K562 (cell line): ENCODE measurements around the gene VGLL4. TPM values are rescaled to one million over a fixed set of nuclear protein-coding genes. Genes with fewer than 3 reads are reported as not detected.

Experiments
- ARID1B ChIP-seq: fragments of 450-650 bp; IDR thresholded peaks from 2 replicates; pipeline ENCODE4 v1.6.1; 2016; ENCODE audit warnings: antibody characterized with exemption, mild to moderate bottlenecking, inconsistent platforms
- CBFA2T2 ChIP-seq: fragments of 450-650 bp; conservative IDR thresholded peaks from 2 replicates; pipeline ENCODE4 v1.6.1; 2017; ENCODE audit warnings: mild to moderate bottlenecking
- CBFA2T3 ChIP-seq: fragments of 450-650 bp; IDR thresholded peaks from 2 replicates; pipeline ENCODE4 v1.6.1; 2017
- CBX2 ChIP-seq: fragments of 200-600 bp; sonication (generic); IDR thresholded peaks from one replicate; pipeline ENCODE4 v1.6.1; 2012; ENCODE audit warnings: mild to moderate bottlenecking, low read length, inconsistent platforms; ENCODE audit not compliant: insufficient read depth, poor library complexity, severe bottlenecking
- CXXC5 ChIP-seq: fragments of 250-450 bp; sonication (Bioruptor Pico); IDR thresholded peaks from 2 replicates; pipeline ENCODE4 v1.8.0; 2022; ENCODE audit warnings: inconsistent platforms, mild to moderate bottlenecking, moderate library complexity
- DPF2 ChIP-seq: fragments of 450-650 bp; IDR thresholded peaks from 2 replicates; pipeline ENCODE4 v1.6.1; 2016
- EHMT2 ChIP-seq: fragments of 450-650 bp; IDR thresholded peaks from 2 replicates; pipeline ENCODE4 v1.6.1; 2018; ENCODE audit warnings: antibody characterized with exemption
- HDAC3 ChIP-seq: fragments of 450-650 bp; IDR thresholded peaks from 2 replicates; pipeline ENCODE4 v1.6.1; 2018; ENCODE audit warnings: borderline replicate concordance, mild to moderate bottlenecking, moderate library complexity; ENCODE audit not compliant: partially characterized antibody
- HMGN3 ChIP-seq: IDR thresholded peaks from 2 replicates; pipeline ENCODE4 v1.6.1; 2011; ENCODE audit warnings: borderline replicate concordance, low read depth, mild to moderate bottlenecking, mixed read lengths, low read length; ENCODE audit not compliant: insufficient read length; ENCODE audit errors: extremely low read depth
- KDM4B ChIP-seq, 2 experiments: fragments of 450-650 bp in 1 of 2; sonication (generic) in 1 of 2; IDR thresholded peaks; 2 replicates each; pipeline ENCODE4 v1.6.1; 2016 to 2017; ENCODE audit warnings: borderline replicate concordance in 2 of 2, antibody characterized with exemption in 1 of 2, low read depth in 1 of 2, mild to moderate bottlenecking in 1 of 2
- LEF1 ChIP-seq: fragments of 450-650 bp; IDR thresholded peaks from 2 replicates; pipeline ENCODE4 v1.6.1; 2016; ENCODE audit warnings: mild to moderate bottlenecking
- MAZ ChIP-seq, 2 experiments: fragments of 450-650 bp in 1 of 2; sonication (generic) in 1 of 2; formaldehyde crosslinking; IDR thresholded peaks in 1 of 2; conservative IDR thresholded peaks in 1 of 2; 2 replicates each; pipeline versions ENCODE4 v1.4.0 to v1.5.0; 2020; ENCODE audit warnings: mild to moderate bottlenecking in 1 of 2, missing genetic modification reagents in 1 of 2
- SOX6 ChIP-seq: fragments of 450-650 bp; IDR thresholded peaks from 2 replicates; pipeline ENCODE4 v1.6.1; 2014; ENCODE audit warnings: mild to moderate bottlenecking
- TAL1 ChIP-seq: fragments of 450-650 bp; IDR thresholded peaks from 2 replicates; pipeline ENCODE4 v1.6.1; 2016; ENCODE audit warnings: mild to moderate bottlenecking
- ZKSCAN8 ChIP-seq: fragments of 200-800 bp; sonication (Bioruptor generic); IDR thresholded peaks from 2 replicates; pipeline ENCODE4 v1.6.1; 2016; ENCODE audit warnings: missing genetic modification characterization, missing compliant biosample characterization
- ZNF347 ChIP-seq: fragments of 450-650 bp; formaldehyde crosslinking; IDR thresholded peaks from 2 replicates; pipeline ENCODE4 v1.4.0; 2020; ENCODE audit warnings: low read depth, mild to moderate bottlenecking, moderate library complexity
- ZNF507 ChIP-seq: conservative IDR thresholded peaks from 2 replicates; pipeline ENCODE4 v1.6.1; 2017; ENCODE audit warnings: missing genetic modification characterization, missing compliant biosample characterization
- ZNF561 ChIP-seq: fragments of 450-650 bp; formaldehyde crosslinking; conservative IDR thresholded peaks from 2 replicates; pipeline ENCODE4 v1.4.0; 2020; ENCODE audit warnings: mild to moderate bottlenecking, moderate library complexity
- polyA plus RNA-seq, 8 experiments: library from polyadenylated mRNA; depleted of rRNA in 4 of 8; stranded (reverse) in 5 of 8; unstranded in 3 of 8; fragments of >200 nt; fragmentation: Nextera tagmentation in 2 of 8; fragmentation: Illumina TruSeq in 1 of 8; extraction: Ambion mirVana in 2 of 8; extraction: Trizol in 1 of 8; gene quantifications; 2 replicates each; pipeline versions ENCODE4 v1.2.1 to v1.2.3, GENCODE V29; 2011 to 2014; ENCODE audit warnings: inconsistent platforms in 1 of 8, missing spikeins in 1 of 8
- total RNA-seq, 7 experiments: library from RNA; depleted of rRNA in 6 of 7; stranded (reverse); fragments of >200 nt in 6 of 7; fragmentation: Illumina TruSeq in 2 of 7; extraction: Trizol in 2 of 7; gene quantifications; 2 replicates each; pipeline versions ENCODE4 v1.2.1 to v1.2.3, GENCODE V29; 2011 to 2021; ENCODE audit warnings: low replicate concordance in 1 of 7
- TF ChIP-seq, protein P1 (sequence below): fragments of 200-800 bp; sonication (Bioruptor generic); IDR thresholded peaks from 2 replicates; pipeline ENCODE4 v1.6.1; 2016; ENCODE audit warnings: missing genetic modification characterization, missing compliant biosample characterization
- TF ChIP-seq, protein P2 (sequence below): fragments of 450-650 bp; formaldehyde crosslinking; IDR thresholded peaks from 2 replicates; pipeline ENCODE4 v1.4.0; 2022; ENCODE audit warnings: missing genetic modification characterization

VGLL4 gene
- total and polyA plus RNA-seq, 9 of the 15 experiments (the other 6 are each of a cell fraction or from before 2014, with no cell fraction given): 0.27 to 10.9 (median 8.6) TPM

DNA sequence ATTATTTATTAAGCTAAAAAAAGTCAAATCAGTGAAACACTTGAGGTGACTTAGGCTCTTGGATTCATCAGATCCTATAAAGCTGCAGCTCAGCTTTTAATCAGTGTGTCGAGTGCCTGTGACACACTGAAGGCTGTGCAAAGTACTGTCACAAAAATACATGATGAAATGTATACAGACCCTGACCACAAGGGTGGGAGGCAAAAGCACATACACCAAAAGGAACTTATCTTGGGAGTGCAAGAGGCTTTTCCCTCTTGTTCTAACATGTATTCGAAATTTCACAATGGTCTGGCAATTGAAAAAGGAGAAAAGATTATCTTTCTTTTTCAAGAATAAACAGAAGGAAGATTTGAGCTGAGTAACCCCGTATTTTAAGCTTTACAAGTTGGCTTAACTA, 35.9 kb downstream of the VGLL4 start (continued):
- TF ChIP-seq EHMT2 (no peak), ARID1B (peak; percentile 73; the same call in 1 of the 2 replicates), TAL1 (peak; percentile 69), CBFA2T3 (peak; percentile 61), CBX2 (no peak), ZNF561 (CRISPR knock-in tag) (no peak), DPF2 (peak; percentile 51; the same call in 1 of the 2 replicates), ZNF347 (CRISPR knock-in tag) (no peak), MAZ (CRISPR knock-in tag; conservative IDR thresholded peaks at IDR 0.05 in 1 of 2, IDR thresholded peaks at IDR 0.05 in 1 of 2) (0 out of 4 replicates have a peak, but pooled peaks of 1 of the 2 experiments have one; percentile 14), ZKSCAN8 (CRISPR knock-in tag) (peak; percentile 70; the same call in 1 of the 2 replicates), CBFA2T2 (0 out of 2 replicates have a peak, but pooled peaks have one; percentile 18), HDAC3 (no peak), SOX6 (peak; percentile 93), CXXC5 (CRISPR knock-in tag) (peak; percentile 16; the same call in 1 of the 2 replicates), KDM4B (IDR thresholded peaks at IDR 0.05; ENCODE audit: borderline replicate concordance in 2 of 2, low read depth in 1 of 2) (no peak), HMGN3 (no peak), ZNF507 (tag) (no peak), LEF1 (peak; percentile 52; the same call in 1 of the 2 replicates)
- TF ChIP-seq, protein P1, sequence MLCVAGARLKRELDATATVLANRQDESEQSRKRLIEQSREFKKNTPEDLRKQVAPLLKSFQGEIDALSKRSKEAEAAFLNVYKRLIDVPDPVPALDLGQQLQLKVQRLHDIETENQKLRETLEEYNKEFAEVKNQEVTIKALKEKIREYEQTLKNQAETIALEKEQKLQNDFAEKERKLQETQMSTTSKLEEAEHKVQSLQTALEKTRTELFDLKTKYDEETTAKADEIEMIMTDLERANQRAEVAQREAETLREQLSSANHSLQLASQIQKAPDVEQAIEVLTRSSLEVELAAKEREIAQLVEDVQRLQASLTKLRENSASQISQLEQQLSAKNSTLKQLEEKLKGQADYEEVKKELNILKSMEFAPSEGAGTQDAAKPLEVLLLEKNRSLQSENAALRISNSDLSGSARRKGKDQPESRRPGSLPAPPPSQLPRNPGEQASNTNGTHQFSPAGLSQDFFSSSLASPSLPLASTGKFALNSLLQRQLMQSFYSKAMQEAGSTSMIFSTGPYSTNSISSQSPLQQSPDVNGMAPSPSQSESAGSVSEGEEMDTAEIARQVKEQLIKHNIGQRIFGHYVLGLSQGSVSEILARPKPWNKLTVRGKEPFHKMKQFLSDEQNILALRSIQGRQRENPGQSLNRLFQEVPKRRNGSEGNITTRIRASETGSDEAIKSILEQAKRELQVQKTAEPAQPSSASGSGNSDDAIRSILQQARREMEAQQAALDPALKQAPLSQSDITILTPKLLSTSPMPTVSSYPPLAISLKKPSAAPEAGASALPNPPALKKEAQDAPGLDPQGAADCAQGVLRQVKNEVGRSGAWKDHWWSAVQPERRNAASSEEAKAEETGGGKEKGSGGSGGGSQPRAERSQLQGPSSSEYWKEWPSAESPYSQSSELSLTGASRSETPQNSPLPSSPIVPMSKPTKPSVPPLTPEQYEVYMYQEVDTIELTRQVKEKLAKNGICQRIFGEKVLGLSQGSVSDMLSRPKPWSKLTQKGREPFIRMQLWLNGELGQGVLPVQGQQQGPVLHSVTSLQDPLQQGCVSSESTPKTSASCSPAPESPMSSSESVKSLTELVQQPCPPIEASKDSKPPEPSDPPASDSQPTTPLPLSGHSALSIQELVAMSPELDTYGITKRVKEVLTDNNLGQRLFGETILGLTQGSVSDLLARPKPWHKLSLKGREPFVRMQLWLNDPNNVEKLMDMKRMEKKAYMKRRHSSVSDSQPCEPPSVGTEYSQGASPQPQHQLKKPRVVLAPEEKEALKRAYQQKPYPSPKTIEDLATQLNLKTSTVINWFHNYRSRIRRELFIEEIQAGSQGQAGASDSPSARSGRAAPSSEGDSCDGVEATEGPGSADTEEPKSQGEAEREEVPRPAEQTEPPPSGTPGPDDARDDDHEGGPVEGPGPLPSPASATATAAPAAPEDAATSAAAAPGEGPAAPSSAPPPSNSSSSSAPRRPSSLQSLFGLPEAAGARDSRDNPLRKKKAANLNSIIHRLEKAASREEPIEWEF (CRISPR knock-in tag): no peak
- TF ChIP-seq, protein P2, sequence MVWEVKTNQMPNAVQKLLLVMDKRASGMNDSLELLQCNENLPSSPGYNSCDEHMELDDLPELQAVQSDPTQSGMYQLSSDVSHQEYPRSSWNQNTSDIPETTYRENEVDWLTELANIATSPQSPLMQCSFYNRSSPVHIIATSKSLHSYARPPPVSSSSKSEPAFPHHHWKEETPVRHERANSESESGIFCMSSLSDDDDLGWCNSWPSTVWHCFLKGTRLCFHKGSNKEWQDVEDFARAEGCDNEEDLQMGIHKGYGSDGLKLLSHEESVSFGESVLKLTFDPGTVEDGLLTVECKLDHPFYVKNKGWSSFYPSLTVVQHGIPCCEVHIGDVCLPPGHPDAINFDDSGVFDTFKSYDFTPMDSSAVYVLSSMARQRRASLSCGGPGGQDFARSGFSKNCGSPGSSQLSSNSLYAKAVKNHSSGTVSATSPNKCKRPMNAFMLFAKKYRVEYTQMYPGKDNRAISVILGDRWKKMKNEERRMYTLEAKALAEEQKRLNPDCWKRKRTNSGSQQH (CRISPR knock-in tag): no peak
